Posterior cingulate gyrus (tissue), 11 donors: ENCODE data around the gene FKBP14.

ENCODE experiments used
- DNase-seq, 10 donors: peaks; one replicate each; pipeline versions ENCODE4 v3.0.0 to v3.0.0-alpha.2; 2020 to 2021; ENCODE audit warnings: mixed read lengths in 3 of 10
- intact Hi-C: fragments of 100-400 bp; cut with DNase I; formaldehyde crosslinking; loops from one replicate; pipeline ENCODE4 v1.15.1; 2023

FKBP14 gene, protein sequence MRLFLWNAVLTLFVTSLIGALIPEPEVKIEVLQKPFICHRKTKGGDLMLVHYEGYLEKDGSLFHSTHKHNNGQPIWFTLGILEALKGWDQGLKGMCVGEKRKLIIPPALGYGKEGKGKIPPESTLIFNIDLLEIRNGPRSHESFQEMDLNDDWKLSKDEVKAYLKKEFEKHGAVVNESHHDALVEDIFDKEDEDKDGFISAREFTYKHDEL

DNA sequence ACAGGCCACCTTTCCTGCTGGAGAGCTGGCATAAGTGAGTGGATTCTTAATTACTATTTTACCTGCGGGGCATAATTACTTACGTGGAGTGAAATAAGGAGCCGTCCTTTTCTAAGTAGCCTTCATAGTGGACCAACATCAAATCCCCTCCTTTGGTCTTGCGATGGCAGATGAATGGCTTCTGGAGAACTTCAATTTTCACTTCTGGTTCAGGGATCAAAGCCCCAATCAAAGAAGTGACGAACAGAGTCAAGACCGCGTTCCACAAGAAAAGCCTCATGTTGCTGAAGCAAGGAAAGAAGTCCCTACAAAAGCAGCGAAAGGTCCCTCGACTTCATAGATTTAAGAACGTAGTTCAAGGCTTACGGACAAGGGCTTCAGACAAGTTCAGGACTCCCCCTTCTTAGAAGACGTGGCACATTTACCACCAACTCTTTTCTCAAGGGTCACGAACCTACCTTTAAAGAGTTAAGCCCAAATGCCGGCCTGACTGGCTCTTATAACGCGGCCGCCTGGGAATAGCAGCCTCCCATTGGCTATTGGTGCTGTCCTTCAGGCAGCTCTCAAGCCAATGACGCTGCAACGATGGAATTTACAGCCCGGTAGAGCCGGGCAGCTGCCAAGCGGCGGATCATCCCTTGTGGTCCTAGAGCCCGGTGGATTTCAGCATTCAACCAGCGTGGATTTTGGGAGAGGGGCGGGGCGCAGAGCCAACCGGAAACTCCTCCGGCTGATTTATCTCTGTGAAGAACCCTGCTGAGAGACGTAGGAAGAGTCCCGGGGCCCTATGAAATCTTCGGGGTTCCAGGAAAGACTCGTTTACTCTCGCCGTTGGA is at the start of gene FKBP14:
Gene FKBP14, minus strand, starts transcription at position 474 of the 836 bp plus-strand sequence. Its CDS starts 194 bp downstream, at position 280.
- DNase-seq = peak; percentile 94 to 99 (median 96)
- intact Hi-C loops = loop anchor here (5.0 to 10.0 kb wide), 2 partner anchors 52 to 106 kb away; partner anchors contain the start of gene MTURN

DNA sequence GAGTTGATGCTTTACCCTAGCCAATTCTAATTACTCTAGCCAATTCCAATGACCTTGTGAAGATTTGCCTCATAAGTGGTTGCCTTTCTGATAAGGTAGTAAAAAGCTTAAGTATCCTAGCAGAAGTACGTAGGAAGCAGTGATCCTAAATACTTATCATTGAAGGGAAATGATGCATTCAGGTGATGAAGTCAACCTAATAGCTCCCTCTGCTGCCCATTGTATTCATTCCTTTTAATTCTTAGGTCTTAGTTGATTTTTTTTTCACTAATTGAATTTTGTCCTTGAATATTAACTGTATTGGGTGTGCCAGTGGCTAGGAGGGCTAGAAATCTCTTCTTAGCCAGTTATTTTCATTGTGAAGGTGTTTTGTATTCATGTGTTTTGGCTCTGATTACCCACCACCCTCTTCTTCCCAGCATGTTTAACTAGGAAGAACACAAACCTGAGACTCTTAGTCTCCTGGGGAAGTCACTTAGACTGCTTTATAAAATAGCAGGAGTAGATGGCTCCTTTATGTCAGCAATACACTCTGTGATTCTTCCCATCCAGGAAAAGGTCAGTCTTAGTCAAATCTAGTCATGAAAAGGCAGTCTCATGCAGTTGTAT is 48.0 kb upstream of the FKBP14 start:
- DNase-seq = no peak
- intact Hi-C loops = no loop called here

DNA sequence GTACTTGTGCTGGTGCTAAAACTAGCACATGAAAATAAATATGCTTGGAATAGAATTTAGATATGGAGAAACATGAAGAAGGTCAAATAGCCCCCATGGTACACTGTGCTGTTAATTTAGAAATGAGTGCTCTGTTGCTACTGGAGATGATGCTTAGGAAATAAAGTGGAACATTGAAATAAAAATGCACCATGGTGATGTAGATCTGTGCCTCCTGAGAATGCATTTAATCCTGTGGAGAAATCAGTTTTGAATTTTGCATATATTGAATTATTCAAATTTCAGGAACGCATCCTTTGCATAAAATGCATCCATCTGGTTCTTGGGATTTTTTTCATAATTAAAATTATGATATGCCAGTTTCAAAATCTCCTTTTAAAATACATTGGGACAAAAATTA is 46.2 kb upstream of the FKBP14 start:
- no peak for DNase-seq
- intact Hi-C loops = no loop called here

DNA sequence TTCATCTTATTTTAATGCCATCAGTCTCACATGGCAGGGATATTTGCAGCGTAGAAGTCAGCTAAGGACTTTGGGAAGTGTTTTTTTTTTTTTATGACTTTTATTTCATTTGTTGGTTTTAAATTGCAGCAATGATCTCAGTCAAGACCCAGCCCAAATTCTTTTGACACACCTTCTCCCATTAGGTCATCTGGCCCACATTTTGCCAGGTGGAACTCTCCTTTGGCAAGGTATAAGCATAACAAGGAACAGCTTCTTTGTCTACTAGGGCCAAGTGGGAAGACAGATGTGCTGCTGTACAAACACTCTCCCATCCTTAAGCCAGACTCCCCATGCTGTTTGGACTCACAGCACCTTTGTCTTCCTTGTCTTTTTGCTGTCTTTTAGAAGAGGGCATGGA is 43.5 kb upstream of the FKBP14 start:
- DNase-seq = no peak
- intact Hi-C loops = no loop called here

DNA sequence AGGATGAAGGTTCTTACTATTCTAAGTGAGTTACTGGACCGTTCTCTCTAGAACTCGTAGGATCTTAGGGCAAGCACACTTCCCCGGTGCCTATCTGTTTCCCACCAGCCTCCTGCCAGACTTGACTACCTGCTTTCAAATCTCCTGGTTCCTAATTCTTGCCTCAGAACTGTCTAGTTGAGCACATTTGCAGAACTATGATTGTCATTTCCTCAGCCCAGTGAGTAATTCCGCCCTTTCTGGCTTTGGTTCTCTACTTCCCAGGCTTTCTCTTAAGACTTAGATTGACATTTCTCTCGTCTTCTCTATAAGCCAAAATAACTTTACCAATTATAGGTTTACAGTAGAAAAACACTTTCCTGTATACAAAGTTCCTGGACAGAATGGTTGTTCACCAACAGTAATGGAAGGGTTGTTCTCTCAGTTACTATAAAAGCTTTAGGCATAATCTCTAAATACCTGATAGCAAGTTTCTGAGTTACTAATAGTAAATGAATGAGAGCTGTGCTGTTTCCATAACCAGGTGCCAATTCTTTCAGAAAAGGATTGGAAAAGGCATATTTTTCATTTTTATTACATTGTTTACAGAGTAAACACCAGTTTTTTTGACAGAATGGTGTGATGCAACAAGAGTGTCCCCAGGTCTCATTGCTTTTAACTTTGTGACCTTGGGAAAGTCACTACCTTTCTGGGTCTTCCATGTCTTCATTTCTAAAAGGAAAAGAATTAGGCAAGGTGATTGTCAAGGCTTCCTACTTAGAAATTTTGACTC is 42.8 kb upstream of the FKBP14 start:
- DNase-seq = no peak
- intact Hi-C loops = no loop called here

DNA sequence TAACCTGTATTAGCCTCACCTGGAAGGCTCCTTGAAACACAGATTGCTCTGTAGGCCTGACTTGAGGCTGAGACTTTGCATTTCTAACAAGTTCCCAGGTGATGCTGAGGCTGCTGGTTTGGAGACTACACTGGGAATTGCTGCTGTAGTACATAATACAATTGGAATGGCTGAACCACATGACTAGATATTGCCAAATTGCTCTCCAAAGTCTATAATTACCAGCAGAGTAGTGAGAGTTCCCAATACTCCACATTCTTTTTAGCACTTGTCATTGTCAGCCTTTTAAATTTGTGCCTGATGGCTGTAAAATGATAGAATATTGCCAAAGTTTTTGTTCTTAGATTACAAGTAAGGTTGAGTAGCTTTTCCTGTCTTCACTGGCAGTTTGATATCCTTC is 41.6 kb upstream of the FKBP14 start:
- intact Hi-C loops = no loop called here

DNA sequence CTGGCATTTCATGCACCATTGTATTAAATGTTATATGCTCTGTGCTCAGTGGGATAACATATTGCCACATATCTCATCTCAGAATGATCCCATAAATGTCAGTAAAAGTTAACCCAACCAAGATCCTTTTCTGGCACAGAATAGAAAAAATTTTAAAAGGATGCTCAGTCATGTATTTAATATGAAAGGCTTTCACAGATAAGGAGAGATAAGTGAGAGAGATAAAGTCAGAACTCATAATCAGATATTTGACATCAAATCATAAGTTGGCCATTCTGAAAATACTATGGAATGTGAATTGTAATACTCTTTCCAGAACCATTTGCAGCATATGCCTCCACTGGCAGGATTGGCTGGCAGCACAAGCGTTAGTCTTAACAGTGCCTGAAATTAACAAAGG is 40.2 kb upstream of the FKBP14 start:
- no peak for DNase-seq
- intact Hi-C loops = no loop called here

More for the DNA sequence above, 41.6 kb upstream of the FKBP14 start:
- DNase-seq = no peak

DNA sequence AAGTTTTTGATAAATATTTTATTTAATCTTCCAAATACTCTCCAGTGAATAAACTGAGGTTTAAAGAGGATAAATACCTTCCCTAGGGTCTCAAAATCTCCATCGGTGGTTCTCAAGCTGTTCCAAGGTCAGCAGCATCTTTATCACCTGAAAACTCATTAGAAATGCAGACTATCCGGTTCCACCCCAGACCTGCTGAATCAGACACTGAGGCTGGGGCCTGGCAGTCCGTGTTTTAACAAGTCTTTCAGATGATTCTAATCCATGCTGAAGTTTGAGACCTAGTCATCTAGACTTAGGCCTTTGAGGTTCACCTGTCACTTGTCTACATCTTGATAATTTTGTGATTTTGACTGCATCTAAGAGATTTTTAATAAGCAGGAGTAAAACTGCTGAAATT is 39.2 kb upstream of the FKBP14 start:
- intact Hi-C loops = no loop called here
- DNase-seq = no peak

DNA sequence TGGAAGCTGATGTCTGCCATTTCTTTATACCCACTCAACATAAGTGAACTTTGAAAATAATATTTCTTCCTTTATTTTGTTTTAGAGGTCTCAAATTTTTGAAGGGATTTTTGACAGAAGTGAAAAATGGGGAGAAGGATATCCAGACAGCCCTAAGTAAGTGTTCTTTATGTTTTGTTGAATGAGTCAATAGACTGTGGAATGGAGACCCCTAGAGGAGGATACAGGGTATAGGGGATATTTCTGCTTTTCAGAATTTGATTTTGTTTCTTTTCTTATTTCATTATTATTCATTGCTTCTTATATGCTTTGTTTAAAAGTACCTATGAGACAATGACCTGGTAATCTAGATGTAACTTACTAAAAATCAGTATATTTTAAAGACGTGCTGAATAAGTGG is 36.1 kb upstream of the FKBP14 start:
- intact Hi-C loops = loop anchor here (2.0 kb wide), 1 partner anchor 314 kb away; no protein-coding TSS in a partner anchor
- DNase-seq = no peak

DNA sequence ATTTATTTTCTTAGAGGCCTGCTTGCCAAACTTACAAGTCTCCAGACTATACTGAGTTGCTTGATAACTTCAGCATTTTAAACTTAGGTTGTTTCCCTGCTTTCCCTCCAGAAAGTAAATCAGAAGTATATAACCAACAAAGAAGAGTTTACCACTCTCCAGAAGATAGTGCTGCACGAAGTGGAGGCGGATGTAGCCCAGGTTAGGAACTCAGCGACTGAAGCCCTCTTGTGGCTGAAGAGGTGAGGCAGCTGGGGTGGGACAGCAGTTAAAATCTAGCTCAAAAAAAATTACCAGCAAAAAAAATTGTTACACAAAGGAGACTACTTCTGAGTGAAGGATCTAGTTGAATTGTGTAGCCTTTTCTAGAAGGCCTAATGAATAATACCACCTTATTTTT is 35.3 kb upstream of the FKBP14 start:
- DNase-seq = peak in 6 of 10 donors; percentile 14 to 79 (median 28)
- intact Hi-C loops = loop anchor here (2.0 kb wide), 1 partner anchor 313 kb away; no protein-coding TSS in a partner anchor

DNA sequence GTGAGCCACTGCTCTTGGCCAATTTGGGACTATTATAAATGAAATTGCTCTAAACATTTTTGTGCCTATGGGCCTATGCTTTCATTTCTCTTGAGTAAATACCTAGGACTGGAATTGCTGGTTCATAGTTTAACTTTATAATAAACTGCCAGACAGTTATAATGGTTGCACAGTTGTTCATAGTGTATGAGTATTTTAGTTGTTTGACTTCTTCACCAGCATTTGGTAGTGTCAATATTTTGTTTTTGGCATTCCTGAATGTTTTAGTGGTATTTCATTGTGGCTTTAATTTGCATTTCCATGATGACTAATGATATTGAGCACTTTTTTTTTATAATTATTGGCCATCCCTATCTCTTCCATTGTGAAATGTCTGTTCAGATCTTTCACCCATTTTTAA is 31.2 kb upstream of the FKBP14 start:
- intact Hi-C loops = no loop called here
- no peak for DNase-seq

DNA sequence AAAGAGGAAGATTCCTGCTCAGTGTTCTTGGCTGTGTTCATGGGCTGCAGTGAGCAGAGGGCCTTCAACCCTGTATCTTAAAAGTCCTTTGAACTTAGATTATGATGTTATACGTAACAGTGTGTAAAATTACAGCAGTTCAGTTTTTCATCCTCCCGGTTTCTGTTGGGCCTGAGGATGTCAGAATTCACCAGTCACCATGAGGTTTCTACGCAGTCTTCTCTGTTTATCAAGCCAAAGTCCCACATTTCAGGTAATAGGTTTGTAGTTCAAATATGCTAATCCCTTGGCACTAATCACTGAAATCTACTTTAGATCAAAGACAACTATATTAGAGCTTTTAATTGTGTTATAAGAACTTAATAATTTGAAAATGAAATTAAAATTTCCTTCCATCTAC is 26.6 kb upstream of the FKBP14 start:
- no peak for DNase-seq
- intact Hi-C loops = no loop called here

DNA sequence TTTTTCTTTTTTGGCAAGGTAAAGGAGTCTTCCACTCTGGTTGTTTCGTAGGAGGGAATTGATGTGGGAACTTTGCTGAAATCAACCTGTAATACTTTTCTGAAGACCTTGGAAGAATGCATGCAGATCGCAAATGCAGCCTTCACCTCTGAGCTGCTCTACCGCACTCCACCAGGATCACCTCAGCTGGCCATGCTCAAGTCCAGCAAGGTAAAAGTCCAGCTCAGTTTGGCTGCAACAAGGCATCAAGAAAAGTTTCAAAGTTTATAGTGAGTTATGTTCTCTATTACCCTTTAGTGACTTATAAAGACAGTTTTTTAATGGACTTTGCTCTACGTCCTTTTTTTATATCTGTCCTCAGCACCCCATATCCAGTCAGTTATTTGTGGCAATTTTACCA is 22.7 kb upstream of the FKBP14 start:
- no peak for DNase-seq
- intact Hi-C loops = no loop called here

DNA sequence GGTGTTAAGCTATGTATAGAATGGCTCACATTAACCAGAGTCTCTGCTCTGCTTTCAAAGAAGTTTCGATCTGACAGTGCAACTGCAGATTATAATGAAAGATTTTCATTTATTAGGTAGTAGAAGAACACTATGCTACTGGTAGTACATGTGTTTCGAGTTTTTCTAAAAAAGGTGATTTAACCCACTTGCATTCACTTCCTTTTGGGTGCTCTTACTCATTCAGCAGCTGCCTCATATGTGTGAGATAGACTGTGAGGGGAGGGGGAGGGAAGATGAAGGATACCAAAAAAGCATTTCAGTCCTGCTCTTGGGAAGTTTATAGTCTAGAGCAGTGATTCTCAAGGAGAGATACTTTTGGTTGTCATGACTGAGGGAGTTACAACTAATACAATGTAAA is 22.1 kb upstream of the FKBP14 start:
- intact Hi-C loops = no loop called here
- DNase-seq = no peak

DNA sequence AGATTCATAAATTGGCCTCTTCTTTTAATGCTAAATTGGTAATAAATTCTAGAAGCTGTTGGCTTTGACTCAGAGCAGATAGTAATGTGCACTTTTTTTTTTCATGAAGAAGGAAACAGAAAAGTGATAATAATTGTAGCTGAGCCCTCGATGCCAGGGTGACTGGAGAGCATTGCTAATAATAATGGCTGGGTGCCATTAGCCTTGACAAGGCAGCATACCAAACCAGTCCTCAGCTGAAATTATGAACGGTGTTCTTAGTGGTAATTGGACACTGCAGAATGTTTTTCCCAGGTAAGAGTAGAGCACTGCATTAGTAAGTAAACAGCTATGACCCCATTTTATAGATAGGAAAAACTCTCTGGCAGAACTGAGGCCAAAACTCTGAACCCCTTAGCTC is 20.6 kb upstream of the FKBP14 start:
- intact Hi-C loops = no loop called here
- no peak for DNase-seq

DNA sequence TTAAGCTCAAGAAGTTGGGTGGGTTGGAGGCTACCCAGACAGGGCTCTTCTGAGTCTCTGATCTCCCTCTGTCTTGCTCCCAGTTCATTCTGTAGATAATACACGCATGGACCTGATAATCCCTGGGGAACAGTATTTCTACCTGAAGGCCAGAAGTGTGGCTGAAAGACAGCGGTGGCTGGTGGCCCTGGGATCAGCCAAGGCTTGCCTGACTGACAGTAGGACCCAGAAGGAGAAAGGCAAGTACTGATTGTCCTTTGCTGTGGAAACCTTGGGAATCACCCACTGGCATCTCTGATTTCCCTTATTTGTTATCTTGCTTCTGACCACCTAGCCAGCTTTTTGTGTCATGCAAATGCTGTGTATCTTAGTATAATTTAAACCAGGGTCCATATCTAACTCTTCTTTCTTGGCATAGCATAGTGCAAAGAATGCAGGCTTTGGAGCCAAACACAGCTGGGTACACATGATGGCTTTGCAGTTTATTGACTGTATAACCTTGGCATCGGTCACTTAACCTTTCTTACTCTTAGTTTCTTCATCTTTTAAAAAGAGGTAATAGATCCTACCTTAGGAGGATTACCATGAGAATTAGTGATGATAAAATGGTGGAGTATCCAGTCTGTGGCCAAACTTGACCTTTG is 19.7 kb upstream of the FKBP14 start:
- no peak for DNase-seq
- intact Hi-C loops = no loop called here

DNA sequence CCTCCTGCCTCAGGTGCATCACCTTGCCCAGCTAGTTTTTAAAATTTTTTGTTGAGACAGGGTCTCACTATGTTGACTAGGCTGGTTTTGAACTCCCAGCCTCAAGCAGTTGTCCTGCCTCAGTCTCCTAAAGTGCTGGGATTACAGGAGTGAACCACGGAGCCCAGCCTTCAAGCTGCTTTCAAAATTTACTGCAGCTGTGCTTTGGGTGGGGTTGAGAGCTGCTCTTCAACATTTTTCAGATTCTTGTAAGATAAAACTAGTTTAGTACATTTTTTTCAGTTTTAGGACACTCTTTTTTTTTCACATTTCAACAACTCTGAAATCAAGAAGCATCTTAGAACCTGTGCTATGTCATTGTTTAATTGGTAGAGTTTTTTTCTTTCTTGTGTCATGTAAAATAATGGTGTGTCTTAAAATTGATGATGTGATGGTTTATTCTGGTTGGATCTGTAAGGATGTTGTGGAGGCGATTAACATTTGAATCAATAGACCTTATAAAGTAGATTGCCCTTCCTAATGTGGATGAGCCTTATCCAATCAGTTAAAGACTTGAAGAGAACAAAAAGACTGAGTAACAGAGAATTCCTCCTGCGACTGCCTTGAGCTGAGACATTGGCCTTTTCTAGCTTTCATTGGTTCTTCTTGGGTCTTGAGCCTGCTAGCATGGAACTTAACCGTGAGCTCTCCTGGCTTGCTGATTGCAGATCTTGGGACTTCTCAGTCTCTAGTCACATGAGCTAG is 15.2 kb upstream of the FKBP14 start:
- intact Hi-C loops = no loop called here

DNA sequence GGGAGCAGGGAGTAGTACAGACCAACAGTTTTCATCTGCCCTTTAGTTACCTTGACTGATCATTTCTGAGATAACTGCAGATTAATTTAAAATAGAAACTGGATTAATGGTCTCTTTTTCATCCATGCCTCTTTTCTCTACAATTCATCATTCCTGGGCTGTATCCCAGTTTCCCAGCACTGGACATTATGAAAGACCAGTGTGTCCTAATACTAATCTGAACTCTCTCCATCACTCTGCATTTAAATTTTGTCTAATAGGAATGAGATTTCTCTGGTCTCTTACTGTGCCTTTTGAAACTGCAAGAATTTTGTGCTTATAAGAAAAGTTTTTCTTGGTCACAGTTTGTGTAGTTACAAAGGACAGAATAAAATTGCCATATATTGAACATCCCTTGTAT is 14.4 kb upstream of the FKBP14 start:
- no peak for DNase-seq

More for the DNA sequence above, 15.2 kb upstream of the FKBP14 start:
- DNase-seq = no peak

DNA sequence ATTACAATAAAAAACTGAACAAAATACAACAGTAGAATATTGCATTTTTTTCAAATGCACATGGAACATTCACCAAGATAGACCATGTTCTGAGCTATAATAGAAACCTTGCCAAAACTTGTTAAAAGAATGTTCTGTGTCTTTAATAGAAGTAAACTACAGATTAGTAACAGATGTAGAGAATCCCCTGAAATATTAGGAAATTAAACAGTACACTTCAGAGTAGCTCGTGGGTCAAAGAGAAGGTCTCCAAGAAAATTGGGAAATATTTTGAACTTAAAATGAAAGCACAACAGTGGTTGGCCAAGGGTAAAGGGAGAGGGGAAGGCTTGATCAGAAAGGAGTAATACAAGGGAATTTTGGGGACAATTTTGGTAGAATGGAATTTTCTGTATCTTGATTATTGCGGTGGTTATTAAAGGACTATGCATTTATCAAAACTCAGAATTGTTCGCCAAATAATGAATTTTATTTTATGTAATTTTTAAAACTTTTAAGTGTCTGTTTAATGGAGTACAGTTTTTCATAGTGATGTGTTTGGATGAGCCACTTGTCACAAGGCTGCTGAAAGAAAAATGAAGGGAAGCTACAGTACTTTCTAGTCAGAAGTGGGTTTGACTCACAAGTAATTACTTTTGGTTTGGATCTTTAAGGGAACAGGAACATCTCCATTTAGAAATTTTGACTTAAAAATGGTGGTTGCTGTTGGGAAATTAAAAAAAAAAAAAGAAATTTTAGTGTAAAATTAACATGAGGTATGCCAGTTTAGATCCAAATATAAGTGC is 11.9 kb upstream of the FKBP14 start:
- intact Hi-C loops = no loop called here
- no peak for DNase-seq

More for the DNA sequence above, 14.4 kb upstream of the FKBP14 start:
- intact Hi-C loops = no loop called here
